Activated T-cell treated with anti-CD3 and anti-CD28 coated beads for 4 hours (primary cell): ENCODE results near the gene AHCTF1.
"Not testable (repeated sequence)": the region's sequence is repeated elsewhere in the genome, so short reads cannot be mapped to it uniquely, and the experiment has no call there.

Experiments
- DNase-seq: peaks from one replicate; pipeline ENCODE4 v3.0.0-alpha.2; 2020

The AHCTF1 gene

DNA sequence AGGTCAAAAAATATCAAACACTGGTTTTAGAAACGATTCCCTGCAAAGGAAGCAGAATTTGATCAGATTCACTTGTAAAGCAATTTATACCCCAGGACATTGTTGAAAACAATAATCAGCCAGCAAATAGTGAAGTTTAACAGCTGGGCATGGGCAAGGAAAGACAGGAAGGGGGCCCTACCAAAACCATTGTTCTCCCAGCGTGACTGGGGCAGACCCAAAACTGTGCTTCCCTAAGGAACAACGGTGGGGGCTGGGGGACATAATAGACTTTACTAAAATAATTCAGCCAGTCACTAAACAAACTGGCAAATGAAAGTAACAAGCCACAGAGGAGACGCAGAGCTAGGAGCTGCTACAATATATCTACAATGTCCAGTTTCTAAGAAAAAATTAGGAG, 100.2 kb downstream of the AHCTF1 start:
- DNase-seq: no peak

DNA sequence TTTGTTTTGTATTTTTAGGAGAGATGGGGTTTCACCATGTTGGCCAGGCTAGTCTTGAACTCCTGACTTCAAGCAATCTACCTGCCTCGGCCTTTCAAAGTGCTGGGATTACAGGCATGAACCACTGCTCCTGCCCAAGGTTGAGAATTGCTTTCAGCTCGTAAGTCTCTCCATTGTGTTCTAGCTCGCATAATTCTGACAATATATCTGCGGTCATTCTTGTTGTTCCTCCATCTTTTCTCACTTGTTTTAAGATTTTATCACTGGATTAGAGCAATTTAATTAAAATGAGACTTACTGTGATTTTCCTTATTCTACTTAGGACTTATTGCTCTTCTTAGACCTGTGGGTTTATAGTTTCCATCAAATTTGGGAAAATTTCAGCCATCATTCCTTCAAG, 102.9 kb downstream of the AHCTF1 start:
- DNase-seq: no peak

- DNase-seq: no peak
Measured at GRCh38 chr1:246827396-246827795, 104.4 kb downstream of the AHCTF1 start.

GRCh38 chr1:246825557-246826175, 106.1 kb downstream of the AHCTF1 start:
- no peak for DNase-seq

GRCh38 chr1:246824541-246824940, 107.2 kb downstream of the AHCTF1 start:
- no peak for DNase-seq

DNA sequence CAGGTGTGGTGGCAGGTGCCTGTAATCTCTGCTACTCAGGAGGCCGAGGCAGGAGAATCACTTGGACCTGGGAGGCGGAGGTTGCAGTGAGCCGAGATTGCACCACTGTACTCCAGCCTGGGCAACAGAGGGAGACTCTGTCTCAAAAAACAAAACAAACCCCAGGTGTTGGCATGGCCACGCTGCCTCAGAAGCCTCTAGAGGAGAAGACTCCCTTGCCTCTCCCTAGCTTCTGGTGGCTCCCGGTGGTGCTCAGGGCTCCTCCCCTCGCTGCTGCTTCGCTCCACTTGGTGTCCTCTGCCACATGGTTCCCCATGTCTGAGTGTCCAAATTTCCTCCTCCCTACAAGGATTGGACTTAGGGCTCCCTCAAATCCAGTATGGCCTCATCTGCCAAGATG, 109.6 kb downstream of the AHCTF1 start:
- not testable (repeated sequence) for DNase-seq

- no peak for DNase-seq
Measured at GRCh38 chr1:246820666-246821065, 111.1 kb downstream of the AHCTF1 start.

GRCh38 chr1:246817778-246818177, 114.0 kb downstream of the AHCTF1 start:
- DNase-seq: not testable (repeated sequence)

GRCh38 chr1:246815693-246816270, 116.0 kb downstream of the AHCTF1 start:
- DNase-seq: no peak

GRCh38 chr1:246814890-246815289, 116.9 kb downstream of the AHCTF1 start:
- DNase-seq: no peak

DNA sequence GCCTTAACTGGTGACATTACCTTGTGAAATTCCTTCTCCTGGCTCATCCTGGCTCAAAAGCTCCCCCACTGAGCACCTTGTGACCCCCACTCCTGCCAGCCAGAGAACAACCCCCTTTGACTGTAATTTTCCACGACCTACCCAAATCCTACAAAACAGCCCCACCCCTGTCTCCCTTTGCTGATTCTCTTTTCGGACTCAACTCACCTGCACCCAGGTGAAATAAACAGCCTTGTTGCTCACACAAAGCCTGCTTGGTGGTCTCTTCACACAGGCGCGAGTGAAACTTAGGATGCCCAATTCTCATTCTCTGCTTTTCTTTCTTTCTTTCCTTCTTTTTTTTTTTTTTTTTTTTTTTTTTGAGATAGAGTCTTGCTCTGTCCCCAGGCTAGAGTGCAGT, 118.4 kb downstream of the AHCTF1 start:
- not testable (repeated sequence) for DNase-seq

GRCh38 chr1:246811985-246812384, 119.8 kb downstream of the AHCTF1 start:
- no peak for DNase-seq

DNA sequence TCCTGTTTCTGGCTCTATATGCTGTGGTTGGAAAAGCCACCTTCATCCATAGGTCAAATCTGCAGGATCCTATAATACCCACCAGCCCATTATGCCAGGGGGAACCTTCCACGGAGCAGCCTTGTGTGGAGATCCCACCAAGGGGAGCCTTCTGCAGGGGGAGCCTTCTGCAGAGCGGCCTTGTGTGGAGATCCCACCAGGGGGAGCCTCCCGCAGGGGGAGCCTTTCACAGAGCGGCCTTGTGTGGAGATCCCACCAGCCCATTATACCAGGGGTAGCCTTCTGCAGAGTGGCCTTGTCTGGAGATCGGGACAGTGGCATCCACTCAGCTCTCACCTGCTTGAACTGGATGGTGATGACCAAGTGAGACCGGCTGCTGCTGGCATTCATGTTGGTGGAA, 122.3 kb downstream of the AHCTF1 start:
- DNase-seq: no peak

DNA sequence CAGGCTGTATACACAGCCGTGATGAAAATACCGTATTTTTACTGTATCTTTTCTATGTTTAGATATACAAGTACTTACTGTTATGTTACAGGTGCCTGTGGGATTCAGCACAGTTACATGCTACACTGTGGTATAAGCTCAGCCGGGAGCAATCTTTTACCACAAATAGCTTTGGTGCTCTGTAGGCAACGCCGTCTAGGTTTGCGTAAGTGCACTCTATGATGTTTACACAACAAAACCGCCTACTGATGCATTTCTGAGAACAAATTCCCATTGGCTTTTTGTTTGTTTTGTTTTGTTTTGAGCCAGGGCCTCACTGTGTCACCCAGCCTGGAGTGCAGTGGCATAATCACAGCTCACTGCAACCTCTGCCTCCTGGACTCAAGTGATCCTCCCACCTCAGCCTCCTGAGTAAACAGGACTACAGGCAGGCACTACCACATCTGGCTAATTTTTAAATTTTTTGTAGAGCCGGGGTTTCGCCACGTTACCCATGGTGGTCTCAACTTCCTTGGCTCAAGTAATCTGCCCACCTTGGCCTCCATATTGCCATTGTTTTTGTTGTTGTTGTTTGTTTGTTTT, 126.5 kb downstream of the AHCTF1 start:
- DNase-seq: no peak

GRCh38 chr1:246803883-246804282, 127.9 kb downstream of the AHCTF1 start:
- DNase-seq: no peak

GRCh38 chr1:246803373-246803772, 128.4 kb downstream of the AHCTF1 start:
- no peak for DNase-seq

GRCh38 chr1:246801241-246802020, 130.3 kb downstream of the AHCTF1 start:
- no peak for DNase-seq

- DNase-seq: no peak
Measured at GRCh38 chr1:246800756-246801155, 131.0 kb downstream of the AHCTF1 start.

DNA sequence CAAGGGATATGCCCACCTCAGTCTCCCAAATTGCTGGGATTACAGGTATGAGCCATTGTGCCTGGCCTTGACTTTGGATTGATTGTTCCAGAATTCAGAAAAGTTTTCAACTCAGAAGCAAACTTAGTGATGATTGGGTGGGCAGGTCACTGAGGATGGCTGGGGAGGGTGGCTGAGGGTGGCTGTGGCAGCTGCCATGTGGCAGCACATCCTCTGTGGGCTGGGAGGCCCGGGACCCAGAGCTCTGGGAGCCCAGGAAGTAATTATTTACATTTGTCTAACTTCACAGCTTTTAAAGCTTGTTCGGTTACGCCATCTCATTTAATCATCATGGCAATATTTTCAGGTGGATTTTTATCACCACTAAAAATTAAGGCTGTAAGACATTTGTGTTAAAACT, 131.4 kb downstream of the AHCTF1 start:
- no peak for DNase-seq

DNA sequence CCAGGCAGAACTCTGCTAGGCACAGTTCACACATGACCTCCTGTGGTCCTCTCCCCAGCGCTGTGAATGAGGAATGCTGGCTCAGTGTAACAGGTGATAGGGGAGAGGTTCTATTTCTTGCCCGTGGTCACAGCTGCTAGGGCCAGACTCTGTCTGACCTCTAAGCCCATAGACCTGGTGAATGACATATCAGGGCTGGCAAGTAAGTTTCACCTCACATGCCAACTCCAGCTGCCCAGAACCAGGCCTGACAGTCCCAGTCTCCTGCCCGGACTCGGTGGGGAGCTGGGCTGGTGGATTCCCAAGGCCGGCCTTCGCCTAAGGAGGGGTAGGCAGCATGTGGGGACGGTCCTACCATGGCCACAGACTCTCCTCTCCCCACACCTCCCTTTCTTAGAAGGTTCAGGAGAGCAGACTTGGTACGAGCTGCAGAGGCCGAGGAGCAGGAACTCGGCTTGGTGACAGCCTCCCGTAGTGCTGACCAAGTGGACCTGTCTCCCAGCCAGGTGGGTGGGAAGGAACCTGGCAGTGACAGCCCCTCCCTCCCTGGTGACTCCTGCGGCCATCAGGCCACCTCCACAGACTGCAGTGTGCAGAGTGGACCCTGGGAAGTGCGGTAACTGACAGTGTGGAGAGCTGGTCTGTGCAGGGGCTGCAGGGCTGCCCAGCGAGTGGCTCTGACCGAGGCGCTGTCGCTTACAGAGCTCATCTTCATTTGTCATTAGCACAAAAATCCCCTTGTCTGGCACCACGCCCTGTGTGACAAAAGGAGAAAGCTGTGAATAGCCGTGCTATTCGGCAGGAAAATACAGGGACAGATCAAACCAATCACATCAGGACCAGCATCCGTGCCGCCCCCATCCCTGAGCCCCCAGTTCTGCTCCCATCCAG, 132.9 kb downstream of the AHCTF1 start:
- no peak for DNase-seq

DNA sequence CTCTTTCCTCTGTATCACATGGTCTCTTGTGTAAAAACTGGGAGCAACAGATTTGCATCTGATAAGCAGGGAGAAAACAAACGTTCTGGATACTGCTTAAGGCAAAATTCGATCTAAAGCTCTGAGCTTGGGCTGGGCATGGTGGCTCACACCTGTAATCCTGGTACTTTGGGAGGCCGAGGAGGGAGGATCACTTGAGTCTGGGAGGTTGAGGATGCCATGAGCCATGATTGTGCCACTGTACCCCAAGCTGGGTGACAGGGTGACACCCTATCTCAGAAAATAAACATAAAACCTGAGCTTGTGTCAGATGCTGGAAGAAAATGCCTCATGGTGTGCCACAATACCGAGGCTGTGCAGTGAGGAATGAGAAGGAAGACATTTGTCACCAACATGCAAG, 133.6 kb downstream of the AHCTF1 start:
- DNase-seq: no peak

- no peak for DNase-seq
Measured at GRCh38 chr1:246797597-246797996, 134.2 kb downstream of the AHCTF1 start.

GRCh38 chr1:246797157-246797556, 134.6 kb downstream of the AHCTF1 start:
- no peak for DNase-seq
